ENCODE measurements around the gene SART1. TPM values are rescaled to one million over a fixed set of nuclear protein-coding genes. Genes with fewer than 3 reads are reported as not detected.

SART1 gene
- total and polyA plus RNA-seq, 4 donors = 29.2 to 68.2 (median 51.9) TPM

GRCh38 chr11:66012946-66013761 is 51.6 kb downstream of the SART1 start:
- no peak for DNase-seq (ENCODE audit: low read depth in 4 of 6, low spot score in 6 of 6)
- Histone ChIP-seq H3K9me3 (ENCODE audit: control insufficient read depth, insufficient read depth, low read length) (no peaks in the 10 kb centered on the region), H3K27me3 (ENCODE audit: control insufficient read depth, insufficient read depth, low read length) (peaks cover 32% of the 10 kb centered on the region), H3K36me3 (ENCODE audit: control insufficient read depth, insufficient read depth, low read length) (no peaks in the 10 kb centered on the region), H3K27ac (ENCODE audit: low read depth, low read length) (no peak overlapping the region), H3K4me1 (ENCODE audit: control insufficient read depth, insufficient read depth, low read length) (no peaks in the 10 kb centered on the region), H3K4me3 (ENCODE audit: low read depth, low read length) (no peak overlapping the region)
- 76% methylated on average over 11 of the region's 12 CpGs for WGBS (ENCODE audit: insufficient coverage)

- H3K4me3 ChIP-seq (ENCODE audit: low read depth, low read length) = no peak overlapping the region
- 79% methylated on average over 5 of the region's 7 CpGs for WGBS (ENCODE audit: insufficient coverage)
- peaks cover 32% of the 10 kb centered on the region for H3K27me3 ChIP-seq (ENCODE audit: control insufficient read depth, insufficient read depth, low read length)
- H3K36me3 ChIP-seq (ENCODE audit: control insufficient read depth, insufficient read depth, low read length) = no peaks in the 10 kb centered on the region
- no peak overlapping the region for H3K27ac ChIP-seq (ENCODE audit: low read depth, low read length)
- H3K9me3 ChIP-seq (ENCODE audit: control insufficient read depth, insufficient read depth, low read length) = no peaks in the 10 kb centered on the region
- no peak for DNase-seq (ENCODE audit: low read depth in 4 of 6, low spot score in 6 of 6)
- H3K4me1 ChIP-seq (ENCODE audit: control insufficient read depth, insufficient read depth, low read length) = no peaks in the 10 kb centered on the region
These were observed 52.2 kb downstream of the SART1 start for GRCh38 chr11:66013762-66014100.

- DNase-seq (ENCODE audit: low read depth in 4 of 6, low spot score in 6 of 6) = no peak
- no peak overlapping the region for H3K4me3 ChIP-seq (ENCODE audit: low read depth, low read length)
- H3K36me3 ChIP-seq (ENCODE audit: control insufficient read depth, insufficient read depth, low read length) = no peaks in the 10 kb centered on the region
- no peak overlapping the region for H3K27ac ChIP-seq (ENCODE audit: low read depth, low read length)
- H3K9me3 ChIP-seq (ENCODE audit: control insufficient read depth, insufficient read depth, low read length) = no peaks in the 10 kb centered on the region
- peaks cover 32% of the 10 kb centered on the region for H3K27me3 ChIP-seq (ENCODE audit: control insufficient read depth, insufficient read depth, low read length)
- WGBS (ENCODE audit: insufficient coverage) = 87% methylated on average over 6 of the region's 6 CpGs
- no peaks in the 10 kb centered on the region for H3K4me1 ChIP-seq (ENCODE audit: control insufficient read depth, insufficient read depth, low read length)
These were observed 53.4 kb downstream of the SART1 start for GRCh38 chr11:66014804-66015453.

- Histone ChIP-seq H3K4me1 (ENCODE audit: control insufficient read depth, insufficient read depth, low read length) (no peaks in the 10 kb centered on the region), H3K4me3 (ENCODE audit: low read depth, low read length) (no peak overlapping the region), H3K27ac (ENCODE audit: low read depth, low read length) (no peak overlapping the region), H3K36me3 (ENCODE audit: control insufficient read depth, insufficient read depth, low read length) (no peaks in the 10 kb centered on the region), H3K9me3 (ENCODE audit: control insufficient read depth, insufficient read depth, low read length) (no peaks in the 10 kb centered on the region), H3K27me3 (ENCODE audit: control insufficient read depth, insufficient read depth, low read length) (peaks cover 28% of the 10 kb centered on the region)
- DNase-seq (ENCODE audit: low read depth in 4 of 6, low spot score in 6 of 6) = no peak
- 72% methylated on average over 3 of the region's 7 CpGs for WGBS (ENCODE audit: insufficient coverage)
These were observed 53.9 kb downstream of the SART1 start for GRCh38 chr11:66015454-66015881.

- Histone ChIP-seq H3K27ac (ENCODE audit: low read depth, low read length) (no peak overlapping the region), H3K4me3 (ENCODE audit: low read depth, low read length) (no peak overlapping the region), H3K27me3 (ENCODE audit: control insufficient read depth, insufficient read depth, low read length) (peaks cover 26% of the 10 kb centered on the region), H3K4me1 (ENCODE audit: control insufficient read depth, insufficient read depth, low read length) (no peaks in the 10 kb centered on the region), H3K36me3 (ENCODE audit: control insufficient read depth, insufficient read depth, low read length) (no peaks in the 10 kb centered on the region), H3K9me3 (ENCODE audit: control insufficient read depth, insufficient read depth, low read length) (no peaks in the 10 kb centered on the region)
- no peak for DNase-seq (ENCODE audit: low read depth in 4 of 6, low spot score in 6 of 6)
- WGBS (ENCODE audit: insufficient coverage) = 51% methylated on average over 18 of the region's 18 CpGs
These were observed 54.6 kb downstream of the SART1 start for GRCh38 chr11:66015936-66016792.

GRCh38 chr11:66016793-66017177 is 55.3 kb downstream of the SART1 start:
- H3K36me3 ChIP-seq (ENCODE audit: control insufficient read depth, insufficient read depth, low read length) = no peaks in the 10 kb centered on the region
- WGBS (ENCODE audit: insufficient coverage) = 88% methylated on average over 9 of the region's 10 CpGs
- no peak overlapping the region for H3K27ac ChIP-seq (ENCODE audit: low read depth, low read length)
- peaks cover 23% of the 10 kb centered on the region for H3K27me3 ChIP-seq (ENCODE audit: control insufficient read depth, insufficient read depth, low read length)
- no peak for DNase-seq (ENCODE audit: low read depth in 4 of 6, low spot score in 6 of 6)
- H3K4me1 ChIP-seq (ENCODE audit: control insufficient read depth, insufficient read depth, low read length) = no peaks in the 10 kb centered on the region
- H3K9me3 ChIP-seq (ENCODE audit: control insufficient read depth, insufficient read depth, low read length) = no peaks in the 10 kb centered on the region
- H3K4me3 ChIP-seq (ENCODE audit: low read depth, low read length) = no peak overlapping the region

GRCh38 chr11:66017321-66017720 is 55.8 kb downstream of the SART1 start:
- no peak for DNase-seq (ENCODE audit: low read depth in 4 of 6, low spot score in 6 of 6)
- peaks cover 20% of the 10 kb centered on the region for H3K27me3 ChIP-seq (ENCODE audit: control insufficient read depth, insufficient read depth, low read length)
- H3K36me3 ChIP-seq (ENCODE audit: control insufficient read depth, insufficient read depth, low read length) = no peaks in the 10 kb centered on the region
- peaks cover 2% of the 10 kb centered on the region for H3K4me1 ChIP-seq (ENCODE audit: control insufficient read depth, insufficient read depth, low read length)
- 76% methylated on average over 3 of the region's 4 CpGs for WGBS (ENCODE audit: insufficient coverage)
- no peaks in the 10 kb centered on the region for H3K9me3 ChIP-seq (ENCODE audit: control insufficient read depth, insufficient read depth, low read length)
- H3K4me3 ChIP-seq (ENCODE audit: low read depth, low read length) = no peak overlapping the region
- no peak overlapping the region for H3K27ac ChIP-seq (ENCODE audit: low read depth, low read length)

GRCh38 chr11:66020212-66020611 is 58.7 kb downstream of the SART1 start:
- no peak for DNase-seq (ENCODE audit: low read depth in 4 of 6, low spot score in 6 of 6)
- Histone ChIP-seq H3K27me3 (ENCODE audit: control insufficient read depth, insufficient read depth, low read length) (peaks cover 12% of the 10 kb centered on the region), H3K27ac (ENCODE audit: low read depth, low read length) (no peak overlapping the region), H3K36me3 (ENCODE audit: control insufficient read depth, insufficient read depth, low read length) (no peaks in the 10 kb centered on the region), H3K9me3 (ENCODE audit: control insufficient read depth, insufficient read depth, low read length) (no peaks in the 10 kb centered on the region), H3K4me3 (ENCODE audit: low read depth, low read length) (no peak overlapping the region), H3K4me1 (ENCODE audit: control insufficient read depth, insufficient read depth, low read length) (peaks cover 6% of the 10 kb centered on the region)
- WGBS (ENCODE audit: insufficient coverage) = 73% methylated on average over 8 of the region's 8 CpGs

- no peaks in the 10 kb centered on the region for H3K9me3 ChIP-seq (ENCODE audit: control insufficient read depth, insufficient read depth, low read length)
- no peak for DNase-seq (ENCODE audit: low read depth in 4 of 6, low spot score in 6 of 6)
- WGBS (ENCODE audit: insufficient coverage) = 84% methylated on average over 19 of the region's 25 CpGs
- H3K4me3 ChIP-seq (ENCODE audit: low read depth, low read length) = no peak overlapping the region
- peaks cover 12% of the 10 kb centered on the region for H3K27me3 ChIP-seq (ENCODE audit: control insufficient read depth, insufficient read depth, low read length)
- no peak overlapping the region for H3K27ac ChIP-seq (ENCODE audit: low read depth, low read length)
- H3K36me3 ChIP-seq (ENCODE audit: control insufficient read depth, insufficient read depth, low read length) = no peaks in the 10 kb centered on the region
- H3K4me1 ChIP-seq (ENCODE audit: control insufficient read depth, insufficient read depth, low read length) = peaks cover 6% of the 10 kb centered on the region
These were observed 59.3 kb downstream of the SART1 start for GRCh38 chr11:66020618-66021357.
